ENCODE data around the gene SBF2. TPM values are rescaled to one million over a fixed set of nuclear protein-coding genes. Genes with fewer than 3 reads are reported as not detected.
"Not testable (repeated sequence)": the region's sequence is repeated elsewhere in the genome, so short reads cannot be mapped to it uniquely, and the experiment has no call there.

The SBF2 gene
- polyA plus RNA-seq, 1 donor (not counting 4 experiments of a cell fraction or from before 2014, with no cell fraction given): 24.5 TPM

GRCh38 chr11:9947231-9947864 is 346.7 kb downstream of the SBF2 start:
- Histone ChIP-seq H3K4me3 (ENCODE audit: control insufficient read depth in 2 of 3, extremely low read depth in 1 of 3, insufficient read depth in 2 of 3, low read depth in 1 of 3, low read length in 3 of 3) (no peak overlapping the region), H3K4me2 (ENCODE audit: control insufficient read depth, extremely low read depth, insufficient read depth, low read depth, low read length) (no peak overlapping the region), H3K36me3 (ENCODE audit: control insufficient read depth in 2 of 2, extremely low read depth in 1 of 2, insufficient read depth in 2 of 2, low read length in 2 of 2) (no peaks in the 10 kb centered on the region), H3K9me1 (ENCODE audit: control insufficient read depth, extremely low read depth, insufficient read depth, low read length) (no peaks in the 10 kb centered on the region), H3K79me2 (ENCODE audit: control insufficient read depth, insufficient read depth, low read length) (no peaks in the 10 kb centered on the region), H4K20me1 (ENCODE audit: control insufficient read depth, extremely low read depth, insufficient read depth, low read length) (no peaks in the 10 kb centered on the region), H3K9me3 (ENCODE audit: control insufficient read depth, low read depth, low read length) (no peaks in the 10 kb centered on the region), H3K27ac (ENCODE audit: control insufficient read depth, insufficient read depth, low read length) (no peak overlapping the region), H3K27me3 (ENCODE audit: control insufficient read depth, extremely low read depth, insufficient read depth, low read length) (no peaks in the 10 kb centered on the region), H3K4me1 (ENCODE audit: control insufficient read depth, extremely low read depth, insufficient read depth, low read length) (no peaks in the 10 kb centered on the region), H3K9ac (ENCODE audit: control insufficient read depth, extremely low read depth, insufficient read depth, low read length) (no peak overlapping the region), H2AFZ (ENCODE audit: control insufficient read depth, low read length) (no peak overlapping the region)
- dilution Hi-C loops (cut with MboI; ENCODE audit: extremely low pct_ligation_motif_present, low sequenced_read_pairs): no loop called here
- DNase-seq (ENCODE audit: low read depth, low spot score): no peak
- TF ChIP-seq EZH2 (IDR thresholded peaks at IDR 0.05; ENCODE audit: low read length) (no peak), CTCF (optimal IDR thresholded peaks at IDR 0.05 in 1 of 3, IDR thresholded peaks at IDR 0.05 in 1 of 3, conservative IDR thresholded peaks at IDR 0.05 in 1 of 3; ENCODE audit: extremely low read depth in 1 of 3, insufficient read depth in 2 of 3, low read length in 3 of 3) (no peak)
- no peak for FAIRE-seq

DNA sequence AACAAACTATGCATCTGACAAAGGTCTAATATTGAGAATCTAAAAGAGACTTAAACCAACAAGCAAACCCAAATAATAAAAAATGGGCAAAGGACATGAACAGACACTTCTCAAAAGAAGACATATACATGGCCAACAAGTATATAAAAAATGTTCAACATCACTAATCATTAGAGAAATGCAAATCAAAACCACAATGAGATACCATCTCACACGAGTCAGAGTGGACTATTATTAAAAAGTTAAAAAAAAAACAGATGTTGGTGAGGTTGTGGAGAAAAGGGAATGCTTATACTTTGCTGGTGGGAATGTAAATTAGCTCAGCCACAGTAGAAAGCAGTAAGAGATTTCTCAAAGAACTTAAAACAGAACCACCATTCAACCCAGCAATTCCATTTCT is 348.3 kb downstream of the SBF2 start:
- H3K9ac ChIP-seq (ENCODE audit: control insufficient read depth, extremely low read depth, insufficient read depth, low read length); H3K4me2 ChIP-seq (ENCODE audit: control insufficient read depth, extremely low read depth, insufficient read depth, low read depth, low read length); DNase-seq (ENCODE audit: low read depth, low spot score); H3K36me3 ChIP-seq (ENCODE audit: control insufficient read depth in 2 of 2, extremely low read depth in 1 of 2, insufficient read depth in 2 of 2, low read length in 2 of 2); H3K27ac ChIP-seq (ENCODE audit: control insufficient read depth, insufficient read depth, low read length); FAIRE-seq; H3K79me2 ChIP-seq (ENCODE audit: control insufficient read depth, insufficient read depth, low read length); H3K27me3 ChIP-seq (ENCODE audit: control insufficient read depth, extremely low read depth, insufficient read depth, low read length); H3K4me3 ChIP-seq (ENCODE audit: control insufficient read depth in 2 of 3, extremely low read depth in 1 of 3, insufficient read depth in 2 of 3, low read depth in 1 of 3, low read length in 3 of 3); H3K9me1 ChIP-seq (ENCODE audit: control insufficient read depth, extremely low read depth, insufficient read depth, low read length); H4K20me1 ChIP-seq (ENCODE audit: control insufficient read depth, extremely low read depth, insufficient read depth, low read length); H2AFZ ChIP-seq (ENCODE audit: control insufficient read depth, low read length); H3K4me1 ChIP-seq (ENCODE audit: control insufficient read depth, extremely low read depth, insufficient read depth, low read length); dilution Hi-C loops (cut with MboI; ENCODE audit: extremely low pct_ligation_motif_present, low sequenced_read_pairs); H3K9me3 ChIP-seq (ENCODE audit: control insufficient read depth, low read depth, low read length): not testable (repeated sequence)

Measured in keratinocyte (primary cell).